Panc1 (cell line): ENCODE data around the gene PRAMEF1. TPM values are rescaled to one million over a fixed set of nuclear protein-coding genes. Genes with fewer than 3 reads are reported as not detected.
"Not testable (repeated sequence)": the region's sequence is repeated elsewhere in the genome, so short reads cannot be mapped to it uniquely, and the experiment has no call there.

Source experiments
- ATAC-seq: fragments of 200-7000 bp; cut with Tn5 transposase; 2 replicates; pipeline ENCODE4 v1.9.1; 2020; ENCODE audit warnings: mild to moderate bottlenecking, moderate library complexity
- BruUV-seq: library from RNA; stranded (reverse); fragments of 400-500 nt; replicated peaks from 2 replicates; lab custom pipeline; 2021; lab: Mats Ljungman, UMichigan
- CTCF ChIA-PET: fragments of 300-600 bp; sonication (Branson Sonifier 250); formaldehyde crosslinking; loops from one replicate; lab custom pipeline; 2022; ENCODE audit warnings: antibody characterized with exemption; lab: Charles Lee
- POLR2A ChIA-PET: fragments of 300-600 bp; sonication (Branson Sonifier 250); formaldehyde crosslinking; loops from one replicate; lab custom pipeline; 2022; ENCODE audit warnings: antibody characterized with exemption; lab: Charles Lee
- DNase-seq: peaks from one replicate; pipeline ENCODE4 v3.0.0-alpha.2; 2010; ENCODE audit warnings: low read depth, low spot score
- H3K27ac ChIP-seq: 2 replicates; pipeline ENCODE4 v1.5.1; 2011; ENCODE audit warnings: mild to moderate bottlenecking, low read length, inconsistent platforms
- H3K27me3 ChIP-seq: fragments of 200-500 bp; sonication (Bioruptor generic); 2 replicates; pipeline ENCODE4 v1.6.0; 2014; ENCODE audit warnings: low read length, inconsistent platforms; ENCODE audit not compliant: control insufficient read depth, insufficient read depth
- H3K36me3 ChIP-seq: fragments of 200-500 bp; sonication (Bioruptor generic); 2 replicates; pipeline ENCODE4 v1.5.1; 2014; ENCODE audit warnings: inconsistent platforms, mild to moderate bottlenecking, low read length, moderate library complexity; ENCODE audit not compliant: control insufficient read depth, insufficient read depth
- H3K4me1 ChIP-seq: 2 replicates; pipeline ENCODE4 v1.5.1; 2011; ENCODE audit warnings: inconsistent platforms, mild to moderate bottlenecking, low read length, moderate library complexity; ENCODE audit not compliant: control insufficient read depth, insufficient read depth
- H3K4me3 ChIP-seq, 2 experiments: 2 replicates each; pipeline ENCODE4 v1.5.1; 2011 to 2012; ENCODE audit warnings: low read depth in 2 of 2, low read length in 2 of 2, mild to moderate bottlenecking in 2 of 2, inconsistent platforms in 1 of 2, moderate library complexity in 1 of 2
- H3K9me3 ChIP-seq: fragments of 200-500 bp; sonication (Bioruptor generic); 2 replicates; pipeline ENCODE4 v1.5.1; 2014; ENCODE audit warnings: low read depth, mild to moderate bottlenecking, inconsistent platforms, low read length, moderate library complexity; ENCODE audit not compliant: control insufficient read depth, insufficient read depth
- POLR2AphosphoS5 ChIP-seq: IDR thresholded peaks from 2 replicates; pipeline ENCODE4 v1.6.1; 2012; ENCODE audit warnings: mild to moderate bottlenecking, low read depth, low read length, moderate library complexity
- REST ChIP-seq, 2 experiments: IDR thresholded peaks; 2 replicates each; pipeline ENCODE4 v1.6.1; 2011 to 2012; ENCODE audit warnings: low read depth in 2 of 2, control low read depth in 1 of 2, low read length in 1 of 2, mild to moderate bottlenecking in 1 of 2, moderate library complexity in 1 of 2; ENCODE audit not compliant: insufficient read depth in 1 of 2
- SIN3A ChIP-seq: IDR thresholded peaks from 2 replicates; pipeline ENCODE4 v1.6.1; 2012; ENCODE audit warnings: low read depth, mild to moderate bottlenecking, low read length, moderate library complexity, borderline replicate concordance; ENCODE audit not compliant: insufficient read depth
- in situ Hi-C: cut with HindIII; loops from 2 replicates; pipeline ENCODE4 v1.10.0; 2016; ENCODE audit warnings: low sequenced_read_pairs, low pct_unique_long_range_greater_than_20kb
- intact Hi-C: fragments of 100-400 bp; cut with micrococcal nuclease; formaldehyde crosslinking; loops from one replicate; pipeline ENCODE4 v1.10.0; 2022; ENCODE audit not compliant: unreplicated experiment
- total RNA-seq: library from RNA; stranded (reverse); gene quantifications from one replicate; pipeline ENCODE4 v1.2.1, GENCODE V29; 2021; ENCODE audit not compliant: unreplicated experiment

PRAMEF1 gene
- total RNA-seq, 1 experiment from 2014 or later = not detected

GRCh38 chr1:12811409-12811784, 20.2 kb downstream of the PRAMEF1 start:
- POLR2A ChIA-PET = no interaction called here
- H3K27ac ChIP-seq = no peak overlapping the region

GRCh38 chr1:12819061-12819460, 27.9 kb downstream of the PRAMEF1 start:
- POLR2A ChIA-PET, CTCF ChIA-PET, H3K4me1 ChIP-seq, H3K27ac ChIP-seq, DNase-seq, H3K4me3 ChIP-seq, H3K36me3 ChIP-seq, H3K27me3 ChIP-seq, ATAC-seq, H3K9me3 ChIP-seq, intact Hi-C loops, BruUV-seq, in situ Hi-C loops: not testable (repeated sequence)

More at GRCh38 chr1:12811409-12811784, 20.2 kb downstream of the PRAMEF1 start:
- no TSS peak for BruUV-seq
- Histone ChIP-seq H3K27me3 (no peaks in the 10 kb centered on the region), H3K4me3 (no peak overlapping the region), H3K4me1 (no peaks in the 10 kb centered on the region), H3K36me3 (no peaks in the 10 kb centered on the region), H3K9me3 (no peaks in the 10 kb centered on the region)
- TF ChIP-seq POLR2AphosphoS5 (no peak), SIN3A (no peak), REST (IDR thresholded peaks at IDR 0.05; ENCODE audit: insufficient read depth in 1 of 2, low read depth in 2 of 2, low read length in 1 of 2) (no peak)
- intact Hi-C loops = no loop called here
- DNase-seq (no peak), ATAC-seq (no peak)
- in situ Hi-C loops = no loop called here
- CTCF ChIA-PET = no interaction called here

- CTCF ChIA-PET = interaction anchor here (0.6 kb wide), 1 partner anchor 183 kb away, joined by 5 read pairs; no protein-coding TSS in a partner anchor
- BruUV-seq, DNase-seq, ATAC-seq, intact Hi-C loops, POLR2A ChIA-PET, H3K4me1 ChIP-seq, H3K27me3 ChIP-seq, H3K4me3 ChIP-seq, in situ Hi-C loops, H3K9me3 ChIP-seq, H3K36me3 ChIP-seq, H3K27ac ChIP-seq: not testable (repeated sequence)
Measured at GRCh38 chr1:12831310-12831709, 40.1 kb downstream of the PRAMEF1 start, which contains the start of gene PRAMEF11. Gene PRAMEF11 (minus strand): TSS chr1:12831410. CDS start chr1:12828789, 2,621 bp downstream.

- in situ Hi-C loops, H3K4me1 ChIP-seq, H3K27ac ChIP-seq, intact Hi-C loops, H3K27me3 ChIP-seq, H3K9me3 ChIP-seq, H3K4me3 ChIP-seq, H3K36me3 ChIP-seq, POLR2A ChIA-PET, CTCF ChIA-PET, ATAC-seq, BruUV-seq, DNase-seq: not testable (repeated sequence)
Measured at GRCh38 chr1:12833251-12833650, 42.1 kb downstream of the PRAMEF1 start.

Other genes starting within 250 kb of the PRAMEF1 start
- 113 TPM for gene DHRS3, start 173.2 kb upstream of the PRAMEF1 start, total RNA-seq
- not detected for gene AADACL4, start 147.3 kb upstream of the PRAMEF1 start, total RNA-seq
- gene AADACL3, start 75.3 kb upstream of the PRAMEF1 start, total RNA-seq = not detected
- not detected for gene CFAP107, start 45.2 kb upstream of the PRAMEF1 start, total RNA-seq
- gene PRAMEF12, start 17.7 kb upstream of the PRAMEF1 start, total RNA-seq = not detected
- gene PRAMEF11, start 40.0 kb downstream of the PRAMEF1 start, total RNA-seq = not detected
- not detected for gene HNRNPCL1, start 57.3 kb downstream of the PRAMEF1 start, total RNA-seq
- not detected for gene PRAMEF2, start 65.7 kb downstream of the PRAMEF1 start, total RNA-seq
- gene PRAMEF4, start 94.8 kb downstream of the PRAMEF1 start, total RNA-seq = not detected
- not detected for gene PRAMEF10, start 106.9 kb downstream of the PRAMEF1 start, total RNA-seq
- gene PRAMEF7, start 125.2 kb downstream of the PRAMEF1 start, total RNA-seq = not detected
- not detected for gene PRAMEF6, start 156.2 kb downstream of the PRAMEF1 start, total RNA-seq